Measurements from ENCODE around the gene PPM1E. TPM values are rescaled to one million over a fixed set of nuclear protein-coding genes. Genes with fewer than 3 reads are reported as not detected.

Gene PPM1E
- total and polyA plus RNA-seq, 5 donors from 2014 or later: not detected

GRCh38 chr17:59001158-59001814 lies 245.6 kb downstream of the PPM1E start:
- Histone ChIP-seq H3K9me3 (ENCODE audit: control insufficient read depth in 2 of 2, low read length in 2 of 2) (no peaks in the 10 kb centered on the region), H3K27ac (ENCODE audit: insufficient read depth, low read length, poor library complexity, severe bottlenecking) (peak overlapping the region; percentile 90), H3K4me3 (ENCODE audit: low read depth, low read length) (peak overlapping the region; percentile 90), H3K4me1 (ENCODE audit: control insufficient read depth, insufficient read depth, low read length, poor library complexity, severe bottlenecking) (peaks cover 11% of the 10 kb centered on the region), H3K27me3 (ENCODE audit: control insufficient read depth, insufficient read depth, low read length) (no peaks in the 10 kb centered on the region), H3K36me3 (ENCODE audit: control insufficient read depth, insufficient read depth, low read length) (peaks cover 23% of the 10 kb centered on the region)
- DNase-seq (peak; percentile 60 to 90 (median 77)), ATAC-seq (ENCODE audit: low read depth in 2 of 2) (peak; percentile 99)
- Mint-ChIP-seq H3K9me3 (no peaks in the 10 kb centered on the region), H3K4me1 (peaks cover 14 to 32% (median 27%) of the 10 kb centered on the region in 4 donors), H3K27ac (peak overlapping the region; percentile 95 to 99 (median 98)), H3K4me3 (peak overlapping the region; percentile 86 to 94 (median 87)), H3K27me3 (no peaks in the 10 kb centered on the region), H3K36me3 (peaks cover 19% of the 10 kb centered on the region)

- Mint-ChIP-seq H3K27ac (peak overlapping the region in 2 of 3 donors; percentile 95 to 99), H3K36me3 (peaks cover 19% of the 10 kb centered on the region), H3K4me1 (peaks cover 14 to 32% (median 25%) of the 10 kb centered on the region in 4 donors), H3K9me3 (no peaks in the 10 kb centered on the region), H3K27me3 (no peaks in the 10 kb centered on the region), H3K4me3 (peak overlapping the region in 1 of 4 donors; percentile 87)
- Histone ChIP-seq H3K4me1 (ENCODE audit: control insufficient read depth, insufficient read depth, low read length, poor library complexity, severe bottlenecking) (peaks cover 11% of the 10 kb centered on the region), H3K9me3 (ENCODE audit: control insufficient read depth in 2 of 2, low read length in 2 of 2) (no peaks in the 10 kb centered on the region), H3K36me3 (ENCODE audit: control insufficient read depth, insufficient read depth, low read length) (peaks cover 22% of the 10 kb centered on the region), H3K4me3 (ENCODE audit: low read depth, low read length) (peak overlapping the region; percentile 90), H3K27me3 (ENCODE audit: control insufficient read depth, insufficient read depth, low read length) (no peaks in the 10 kb centered on the region), H3K27ac (ENCODE audit: insufficient read depth, low read length, poor library complexity, severe bottlenecking) (peak overlapping the region; percentile 90)
- ATAC-seq (ENCODE audit: low read depth in 2 of 2) (no peak), DNase-seq (no peak)
Measured at GRCh38 chr17:59002126-59002525, 246.5 kb downstream of the PPM1E start.

GRCh38 chr17:59002848-59003247 lies 247.2 kb downstream of the PPM1E start:
- Histone ChIP-seq H3K27me3 (ENCODE audit: control insufficient read depth, insufficient read depth, low read length) (no peaks in the 10 kb centered on the region), H3K9me3 (ENCODE audit: control insufficient read depth in 2 of 2, low read length in 2 of 2) (no peaks in the 10 kb centered on the region), H3K4me3 (ENCODE audit: low read depth, low read length) (no peak overlapping the region), H3K27ac (ENCODE audit: insufficient read depth, low read length, poor library complexity, severe bottlenecking) (no peak overlapping the region), H3K4me1 (ENCODE audit: control insufficient read depth, insufficient read depth, low read length, poor library complexity, severe bottlenecking) (peaks cover 11% of the 10 kb centered on the region), H3K36me3 (ENCODE audit: control insufficient read depth, insufficient read depth, low read length) (peaks cover 17% of the 10 kb centered on the region)
- Mint-ChIP-seq H3K4me1 (peaks cover 14 to 32% (median 23%) of the 10 kb centered on the region in 4 donors), H3K36me3 (peaks cover 18% of the 10 kb centered on the region), H3K27me3 (no peaks in the 10 kb centered on the region), H3K9me3 (no peaks in the 10 kb centered on the region), H3K27ac (peak overlapping the region in 1 of 3 donors; percentile 6), H3K4me3 (no peak overlapping the region)
- ATAC-seq (ENCODE audit: low read depth in 2 of 2) (no peak), DNase-seq (no peak)

DNA sequence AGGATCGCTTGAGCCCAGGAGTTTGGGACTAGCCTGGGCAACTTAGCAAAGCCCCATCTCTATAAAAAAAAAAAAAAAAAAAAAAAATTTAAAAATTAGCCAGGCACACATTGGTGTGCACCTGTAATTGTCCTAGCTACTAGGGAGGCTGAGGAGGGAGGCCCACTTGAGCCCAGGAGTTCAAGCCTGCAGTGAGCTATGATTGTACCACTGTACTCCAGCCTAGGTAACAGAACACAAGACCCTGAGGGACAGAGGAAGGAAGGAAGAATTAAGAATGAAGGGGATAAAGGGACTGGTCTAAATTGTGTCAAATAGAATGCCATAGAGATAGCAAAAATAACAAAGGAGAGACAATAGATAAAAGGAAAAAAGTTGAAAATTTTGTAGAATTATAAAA lies 248.2 kb downstream of the PPM1E start:
- H3K4me1 ChIP-seq (ENCODE audit: control insufficient read depth, insufficient read depth, low read length, poor library complexity, severe bottlenecking): peaks cover 11% of the 10 kb centered on the region

DNA sequence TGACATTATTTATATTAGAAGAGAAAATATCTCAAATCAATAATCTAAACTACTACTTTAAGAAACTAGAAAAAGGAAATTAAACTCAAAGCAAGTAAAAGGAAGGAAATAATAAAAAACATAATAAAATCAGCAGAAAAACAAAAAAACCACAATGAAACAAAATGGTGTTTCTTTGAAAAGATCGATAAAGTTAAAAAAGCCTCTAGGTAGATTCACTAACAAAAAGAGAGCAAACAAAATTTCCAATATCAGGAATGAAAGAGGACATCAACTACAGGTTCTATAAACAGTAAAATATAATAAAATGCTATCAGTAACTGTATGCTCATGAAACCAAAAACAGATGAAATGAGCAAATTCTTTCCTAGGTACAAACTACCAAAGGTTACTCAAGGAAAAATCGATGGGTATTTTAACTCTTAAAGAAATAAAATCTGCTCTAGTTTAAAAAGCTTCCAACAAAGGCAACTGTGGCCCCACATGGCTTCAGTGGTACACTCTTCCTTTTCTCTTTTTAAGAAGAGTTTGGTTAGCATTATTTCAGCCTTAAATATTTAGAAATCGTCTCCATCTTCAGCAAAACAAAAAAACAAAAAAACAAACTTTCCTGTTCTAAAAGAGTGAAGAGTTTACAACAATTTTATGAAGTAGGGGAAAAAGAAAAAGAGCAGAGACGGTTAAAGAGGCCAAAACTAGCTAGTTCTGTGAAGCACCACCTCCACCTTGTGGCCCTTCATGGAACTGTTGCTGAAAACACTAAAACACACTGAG lies 248.9 kb downstream of the PPM1E start:
- Histone ChIP-seq H3K27ac (ENCODE audit: insufficient read depth, low read length, poor library complexity, severe bottlenecking) (peak overlapping the region; percentile 59), H3K4me1 (ENCODE audit: control insufficient read depth, insufficient read depth, low read length, poor library complexity, severe bottlenecking) (peaks cover 11% of the 10 kb centered on the region), H3K36me3 (ENCODE audit: control insufficient read depth, insufficient read depth, low read length) (peaks cover 13% of the 10 kb centered on the region), H3K9me3 (ENCODE audit: control insufficient read depth in 2 of 2, low read length in 2 of 2) (no peaks in the 10 kb centered on the region), H3K4me3 (ENCODE audit: low read depth, low read length) (no peak overlapping the region), H3K27me3 (ENCODE audit: control insufficient read depth, insufficient read depth, low read length) (no peaks in the 10 kb centered on the region)
- no peaks in the 10 kb centered on the region for H3K9me3 Mint-ChIP-seq
- H3K4me1 Mint-ChIP-seq: peaks cover 14 to 32% (median 23%) of the 10 kb centered on the region in 4 donors
- no peaks in the 10 kb centered on the region for H3K27me3 Mint-ChIP-seq
- DNase-seq (peak; percentile 55 to 77 (median 74)), ATAC-seq (ENCODE audit: low read depth in 2 of 2) (peak; percentile 46 to 52)
- peak overlapping the region; percentile 67 to 91 (median 72) for H3K27ac Mint-ChIP-seq
- peaks cover 4% of the 10 kb centered on the region for H3K36me3 Mint-ChIP-seq
- peak overlapping the region; percentile 16 to 60 (median 35) for H3K4me3 Mint-ChIP-seq

More for the DNA sequence above, 248.2 kb downstream of the PPM1E start:
- Mint-ChIP-seq H3K27me3 (no peaks in the 10 kb centered on the region), H3K9me3 (no peaks in the 10 kb centered on the region), H3K4me1 (peaks cover 14 to 32% (median 23%) of the 10 kb centered on the region in 4 donors), H3K4me3 (peak overlapping the region in 1 of 4 donors; percentile 60), H3K27ac (peak overlapping the region in 1 of 3 donors; percentile 82), H3K36me3 (peaks cover 8% of the 10 kb centered on the region)
- H3K27ac ChIP-seq (ENCODE audit: insufficient read depth, low read length, poor library complexity, severe bottlenecking): peak overlapping the region; percentile 59
- no peak overlapping the region for H3K4me3 ChIP-seq (ENCODE audit: low read depth, low read length)
- H3K36me3 ChIP-seq (ENCODE audit: control insufficient read depth, insufficient read depth, low read length): peaks cover 19% of the 10 kb centered on the region
- no peak for ATAC-seq (ENCODE audit: low read depth in 2 of 2)
- no peaks in the 10 kb centered on the region for H3K9me3 ChIP-seq (ENCODE audit: control insufficient read depth in 2 of 2, low read length in 2 of 2)
- H3K27me3 ChIP-seq (ENCODE audit: control insufficient read depth, insufficient read depth, low read length): no peaks in the 10 kb centered on the region
- no peak for DNase-seq

GRCh38 chr17:59007995-59008394 lies 252.3 kb downstream of the PPM1E start:
- H3K36me3 Mint-ChIP-seq: peaks cover 8% of the 10 kb centered on the region
- H3K36me3 ChIP-seq (ENCODE audit: control insufficient read depth, insufficient read depth, low read length): peaks cover 36% of the 10 kb centered on the region
- H3K9me3 Mint-ChIP-seq: no peaks in the 10 kb centered on the region
- H3K27me3 Mint-ChIP-seq: no peaks in the 10 kb centered on the region
- peaks cover 7% of the 10 kb centered on the region for H3K4me1 ChIP-seq (ENCODE audit: control insufficient read depth, insufficient read depth, low read length, poor library complexity, severe bottlenecking)
- H3K4me3 ChIP-seq (ENCODE audit: low read depth, low read length): no peak overlapping the region
- no peaks in the 10 kb centered on the region for H3K27me3 ChIP-seq (ENCODE audit: control insufficient read depth, insufficient read depth, low read length)
- ATAC-seq (ENCODE audit: low read depth in 2 of 2) (no peak), DNase-seq (no peak)
- no peaks in the 10 kb centered on the region for H3K9me3 ChIP-seq (ENCODE audit: control insufficient read depth in 2 of 2, low read length in 2 of 2)
- no peak overlapping the region for H3K4me3 Mint-ChIP-seq
- peak overlapping the region in 1 of 3 donors; percentile 23 for H3K27ac Mint-ChIP-seq
- H3K27ac ChIP-seq (ENCODE audit: insufficient read depth, low read length, poor library complexity, severe bottlenecking): no peak overlapping the region
- peaks cover 8 to 13% (median 10%) of the 10 kb centered on the region in 4 donors for H3K4me1 Mint-ChIP-seq

DNA sequence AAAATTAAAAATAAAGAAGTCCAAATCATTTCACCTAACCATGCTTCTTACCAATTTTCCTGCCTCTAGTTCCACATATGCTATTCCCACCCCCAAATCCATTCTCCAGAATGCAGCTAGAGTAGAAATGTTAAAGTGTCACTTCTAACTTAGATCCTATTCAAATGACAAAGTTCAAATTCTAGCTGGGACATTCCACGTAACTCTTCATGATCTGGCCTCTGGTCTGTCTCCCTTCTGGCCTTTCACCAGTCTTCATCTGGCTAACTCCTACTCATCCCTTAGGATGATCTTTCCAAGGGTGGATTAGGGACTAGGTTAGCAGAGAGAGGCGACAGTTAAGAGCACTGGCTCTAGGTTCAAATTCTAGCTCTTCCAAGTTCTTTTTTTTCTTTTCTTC lies 253.1 kb downstream of the PPM1E start:
- peak overlapping the region in 1 of 3 donors; percentile 75 for H3K27ac Mint-ChIP-seq
- H3K27me3 ChIP-seq (ENCODE audit: control insufficient read depth, insufficient read depth, low read length): no peaks in the 10 kb centered on the region
- DNase-seq (no peak), ATAC-seq (ENCODE audit: low read depth in 2 of 2) (no peak)
- no peaks in the 10 kb centered on the region for H3K9me3 ChIP-seq (ENCODE audit: control insufficient read depth in 2 of 2, low read length in 2 of 2)
- H3K4me1 ChIP-seq (ENCODE audit: control insufficient read depth, insufficient read depth, low read length, poor library complexity, severe bottlenecking): peaks cover 7% of the 10 kb centered on the region
- no peaks in the 10 kb centered on the region for H3K27me3 Mint-ChIP-seq
- no peak overlapping the region for H3K27ac ChIP-seq (ENCODE audit: insufficient read depth, low read length, poor library complexity, severe bottlenecking)
- H3K36me3 Mint-ChIP-seq: peaks cover 11% of the 10 kb centered on the region
- no peak overlapping the region for H3K4me3 ChIP-seq (ENCODE audit: low read depth, low read length)
- no peak overlapping the region for H3K4me3 Mint-ChIP-seq
- no peaks in the 10 kb centered on the region for H3K9me3 Mint-ChIP-seq
- peaks cover 37% of the 10 kb centered on the region for H3K36me3 ChIP-seq (ENCODE audit: control insufficient read depth, insufficient read depth, low read length)
- peaks cover 6 to 10% (median 8%) of the 10 kb centered on the region in 4 donors for H3K4me1 Mint-ChIP-seq

Data from CD4-positive, CD25-positive, alpha-beta regulatory T cell (primary cell).